K562 (cell line): ENCODE measurements around the gene C1GALT1C1. TPM values are rescaled to one million over a fixed set of nuclear protein-coding genes. Genes with fewer than 3 reads are reported as not detected.

ENCODE experiments used
- ATAC-seq: fragments of 200-7000 bp; cut with Tn5 transposase; 3 replicates; pipeline ENCODE4 v1.9.1; 2020; ENCODE audit warnings: moderate library complexity
- BruUV-seq: library from RNA; stranded (reverse); fragments of 400-500 nt; replicated peaks from 2 replicates; lab custom pipeline; 2021; lab: Mats Ljungman, UMichigan
- CTCF ChIA-PET: fragments of 300-600 bp; formaldehyde crosslinking; extraction: SDS; loops from one replicate; lab custom pipeline; 2021; ENCODE audit warnings: low intra/inter-chr PET ratio; lab: Yijun Ruan, JAX
- POLR2A ChIA-PET: fragments of 300-600, 350-650 bp; sonication (Branson Sonifier 250); formaldehyde crosslinking; extraction: SDS; loops from one replicate; lab custom pipeline; 2021; ENCODE audit warnings: antibody characterized with exemption, inconsistent platforms; lab: Yijun Ruan, JAX
- DNase-seq, 4 experiments: peaks; one replicate each; pipeline versions ENCODE4 v3.0.0 to v3.0.0-alpha.2; 2011 to 2018; ENCODE audit warnings: low spot score in 3 of 4, mixed read lengths in 3 of 4; ENCODE audit errors: extremely low read depth in 1 of 4
- FAIRE-seq: peaks from 2 replicates; lab custom pipeline; 2011; peaks lifted over from hg19 to GRCh38; lab: Jason Lieb, UNC
- H2AFZ ChIP-seq: 2 replicates; pipeline ENCODE4 v1.6.0; 2011; ENCODE audit warnings: low read depth, low read length, control low read depth, inconsistent platforms
- H3K27ac ChIP-seq: fragments of 200-600 bp; 3 replicates; pipeline ENCODE4 v1.8.0; 2011; ENCODE audit warnings: low read depth, mild to moderate bottlenecking, control low read depth, inconsistent platforms, low read length, moderate library complexity, mixed read lengths; ENCODE audit errors: extremely low read depth
- H3K27me3 ChIP-seq, 2 experiments: fragments of 300-600 bp in 1 of 2; 2 replicates in 1 of 2; 3 replicates in 1 of 2; pipeline versions ENCODE4 v1.6.0 to v1.8.0; 2011; ENCODE audit warnings: inconsistent platforms in 2 of 2, low read length in 2 of 2, mild to moderate bottlenecking in 1 of 2, mixed read lengths in 1 of 2, moderate library complexity in 1 of 2; ENCODE audit not compliant: control insufficient read depth in 2 of 2, insufficient read depth in 2 of 2
- H3K36me3 ChIP-seq: fragments of 300-600 bp; 3 replicates; pipeline ENCODE4 v1.8.0; 2011; ENCODE audit warnings: mild to moderate bottlenecking, low read length, inconsistent platforms; ENCODE audit not compliant: control insufficient read depth, insufficient read depth
- H3K4me1 ChIP-seq, 2 experiments: fragments of 200-600 bp in 1 of 2; replicated peaks in 1 of 2; 2 replicates in 1 of 2; 3 replicates in 1 of 2; pipeline versions ENCODE4 v1.5.1 to v1.8.0; 2011; ENCODE audit warnings: inconsistent platforms in 2 of 2, low read length in 2 of 2, mild to moderate bottlenecking in 1 of 2, mixed read lengths in 1 of 2, moderate library complexity in 1 of 2; ENCODE audit not compliant: control insufficient read depth in 2 of 2, insufficient read depth in 2 of 2
- H3K4me2 ChIP-seq: 2 replicates; pipeline ENCODE4 v1.6.1; 2011; ENCODE audit warnings: low read length, control low read depth, inconsistent platforms, mixed read lengths; ENCODE audit not compliant: insufficient read depth
- H3K4me3 ChIP-seq: fragments of 200-600 bp; sonication (generic), shearing (Covaris generic); 2 replicates; pipeline ENCODE4 v1.5.1; 2016; ENCODE audit warnings: control low read depth, inconsistent platforms
- H3K79me2 ChIP-seq: fragments of 200-600 bp; 3 replicates; pipeline ENCODE4 v1.8.0; 2011; ENCODE audit warnings: low read length, inconsistent platforms; ENCODE audit not compliant: control insufficient read depth, insufficient read depth
- H3K9ac ChIP-seq, 2 experiments: 2 replicates each; pipeline versions ENCODE4 v1.6.0 to v1.6.1; 2011; ENCODE audit warnings: low read depth in 2 of 2, low read length in 2 of 2, control low read depth in 1 of 2, inconsistent platforms in 1 of 2, mild to moderate bottlenecking in 1 of 2, mixed read lengths in 1 of 2; ENCODE audit not compliant: insufficient read depth in 1 of 2
- H3K9me1 ChIP-seq: one replicate; pipeline ENCODE4 v1.6.0; 2011; ENCODE audit warnings: inconsistent platforms, mild to moderate bottlenecking, low read length, moderate library complexity; ENCODE audit not compliant: control insufficient read depth, insufficient read depth
- H3K9me3 ChIP-seq: replicated peaks from 2 replicates; pipeline ENCODE4 v1.5.1; 2011; ENCODE audit warnings: low read depth, low read length, inconsistent platforms; ENCODE audit not compliant: control insufficient read depth, insufficient read depth
- H4K20me1 ChIP-seq: replicated peaks from 2 replicates; pipeline ENCODE4 v1.6.1; 2011; ENCODE audit warnings: low read length, inconsistent platforms, mixed read lengths; ENCODE audit not compliant: control insufficient read depth, insufficient read depth
- C11orf30 ChIP-seq: fragments of 450-650 bp; IDR thresholded peaks from 2 replicates; pipeline ENCODE4 v1.6.1; 2016; ENCODE audit warnings: low read depth, mild to moderate bottlenecking
- CCNT2 ChIP-seq: IDR thresholded peaks from 2 replicates; pipeline ENCODE4 v1.6.1; 2011; ENCODE audit warnings: borderline replicate concordance, low read depth, mild to moderate bottlenecking, moderate library complexity, mixed read lengths, low read length; ENCODE audit not compliant: insufficient read length; ENCODE audit errors: extremely low read depth
- GATAD2A ChIP-seq: fragments of 450-650 bp; IDR thresholded peaks from 2 replicates; pipeline ENCODE4 v1.6.1; 2017
- MCM7 ChIP-seq, 2 experiments: fragments of 450-650 bp; IDR thresholded peaks; 2 replicates each; pipeline ENCODE4 v1.6.1; 2016 to 2018
- NFRKB ChIP-seq: fragments of 450-650 bp; IDR thresholded peaks from 2 replicates; pipeline ENCODE4 v1.6.1; 2016; ENCODE audit warnings: low read depth
- NR2F6 ChIP-seq: fragments of 450-650 bp; formaldehyde crosslinking; IDR thresholded peaks from 2 replicates; pipeline ENCODE4 v1.4.0; 2020; ENCODE audit warnings: mild to moderate bottlenecking
- POLR3G ChIP-seq: IDR thresholded peaks from 2 replicates; pipeline ENCODE4 v1.6.1; 2011; ENCODE audit not compliant: insufficient read length, insufficient replicate concordance; ENCODE audit errors: extremely low read depth
- YBX1 ChIP-seq: fragments of 450-650 bp; IDR thresholded peaks from 2 replicates; pipeline ENCODE4 v1.7.1; 2016; ENCODE audit warnings: mild to moderate bottlenecking
- ZBTB17 ChIP-seq: fragments of 450-650 bp; formaldehyde crosslinking; IDR thresholded peaks from 2 replicates; pipeline ENCODE4 v1.4.0; 2020; ENCODE audit warnings: mild to moderate bottlenecking
- ZBTB40 ChIP-seq, 2 experiments: fragments of 450-650 bp in 1 of 2; sonication (generic) in 1 of 2; formaldehyde crosslinking in 1 of 2; IDR thresholded peaks; 2 replicates each; pipeline versions ENCODE4 v1.7.1 to v1.9.0; 2016 to 2022; ENCODE audit warnings: inconsistent platforms in 1 of 2, mild to moderate bottlenecking in 1 of 2, missing genetic modification reagents in 1 of 2
- ZNF146 ChIP-seq: IDR thresholded peaks from one replicate; pipeline ENCODE4 v1.6.1; 2018; ENCODE audit warnings: missing compliant biosample characterization; ENCODE audit not compliant: unreplicated experiment
- ZNF253 ChIP-seq: fragments of 250-450 bp; sonication (Bioruptor Pico); conservative IDR thresholded peaks from 2 replicates; pipeline ENCODE4 v1.6.1; 2021; ENCODE audit warnings: mild to moderate bottlenecking
- ZNF263 ChIP-seq: sonication (generic); formaldehyde crosslinking; IDR thresholded peaks from 2 replicates; pipeline ENCODE4 v1.8.0; 2022; ENCODE audit warnings: mild to moderate bottlenecking, missing genetic modification reagents, borderline replicate concordance
- in situ Hi-C: fragments of 300-500 bp; cut with MboI; formaldehyde crosslinking; loops from 4 replicates; pipeline ENCODE4 v1.15.0; 2018; ENCODE audit warnings: inconsistent platforms, mixed read lengths
- intact Hi-C: fragments of 100-400 bp; cut with micrococcal nuclease; formaldehyde crosslinking; loops from 2 replicates; pipeline ENCODE4 v1.14.2; 2022
- polyA plus RNA-seq, 8 experiments: library from polyadenylated mRNA; depleted of rRNA in 4 of 8; stranded (reverse) in 5 of 8; unstranded in 3 of 8; fragments of >200 nt; fragmentation: Nextera tagmentation in 2 of 8; fragmentation: Illumina TruSeq in 1 of 8; extraction: Ambion mirVana in 2 of 8; extraction: Trizol in 1 of 8; gene quantifications; 2 replicates each; pipeline versions ENCODE4 v1.2.1 to v1.2.3, GENCODE V29; 2011 to 2014; ENCODE audit warnings: inconsistent platforms in 1 of 8, missing spikeins in 1 of 8
- total RNA-seq, 7 experiments: library from RNA; depleted of rRNA in 6 of 7; stranded (reverse); fragments of >200 nt in 6 of 7; fragmentation: Illumina TruSeq in 2 of 7; extraction: Trizol in 2 of 7; gene quantifications; 2 replicates each; pipeline versions ENCODE4 v1.2.1 to v1.2.3, GENCODE V29; 2011 to 2021; ENCODE audit warnings: low replicate concordance in 1 of 7
- TF ChIP-seq, protein P1 (sequence below): fragments of 250-450 bp; sonication (Bioruptor Pico); IDR thresholded peaks from 2 replicates; pipeline ENCODE4 v1.8.0; 2021; ENCODE audit warnings: borderline replicate concordance, mild to moderate bottlenecking, moderate library complexity; ENCODE audit not compliant: poor library complexity, severe bottlenecking

C1GALT1C1 gene
- total and polyA plus RNA-seq, 9 of the 15 experiments (the other 6 are each of a cell fraction or from before 2014, with no cell fraction given): 9.6 to 49.4 (median 17.1) TPM

DNA sequence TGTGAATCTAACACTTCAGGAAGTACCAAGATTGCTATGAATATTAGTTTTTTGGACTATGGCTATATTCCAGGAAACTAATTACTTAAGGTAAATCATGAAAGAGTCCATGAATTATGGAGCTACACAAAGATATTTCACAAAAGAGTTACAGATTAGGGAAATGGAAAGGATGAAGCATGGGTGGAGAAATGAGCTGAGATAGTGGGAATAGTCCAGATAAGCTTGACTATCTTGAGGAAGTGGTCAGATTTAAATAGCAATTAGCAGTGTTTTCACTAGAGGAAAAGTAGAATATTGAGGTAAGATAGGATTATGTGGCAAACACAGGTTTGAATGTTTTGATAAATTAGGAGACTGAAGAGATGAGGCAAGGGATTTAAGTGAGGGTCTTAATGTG, 42.1 kb upstream of the C1GALT1C1 start:
- Histone ChIP-seq H3K27ac (no peak overlapping the region), H3K4me2 (no peak overlapping the region), H3K36me3 (no peaks in the 10 kb centered on the region), H3K79me2 (no peaks in the 10 kb centered on the region), H3K9me3 (no peaks in the 10 kb centered on the region), H3K27me3 (no peaks in the 10 kb centered on the region), H2AFZ (no peak overlapping the region), H3K9ac (no peak overlapping the region), H4K20me1 (no peaks in the 10 kb centered on the region; the same call in 1 of the 2 replicates), H3K9me1 (no peaks in the 10 kb centered on the region), H3K4me3 (no peak overlapping the region), H3K4me1 (no peaks in the 10 kb centered on the region)
- POLR2A ChIA-PET: no interaction called here
- no peak for DNase-seq
- TF ChIP-seq ZBTB40 (IDR thresholded peaks at IDR 0.05): no peak
- no peak for TF ChIP-seq ZBTB40 (CRISPR knock-in tag; IDR thresholded peaks at IDR 0.05)
- TF ChIP-seq YBX1: no peak
- no peak for TF ChIP-seq NR2F6 (CRISPR knock-in tag)
- no peak for TF ChIP-seq CCNT2
- TF ChIP-seq, protein P1, sequence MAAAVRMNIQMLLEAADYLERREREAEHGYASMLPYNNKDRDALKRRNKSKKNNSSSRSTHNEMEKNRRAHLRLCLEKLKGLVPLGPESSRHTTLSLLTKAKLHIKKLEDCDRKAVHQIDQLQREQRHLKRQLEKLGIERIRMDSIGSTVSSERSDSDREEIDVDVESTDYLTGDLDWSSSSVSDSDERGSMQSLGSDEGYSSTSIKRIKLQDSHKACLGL: no peak
- TF ChIP-seq ZNF146: no peak
- no peak for TF ChIP-seq POLR3G
- no peak for TF ChIP-seq ZBTB17 (CRISPR knock-in tag)
- no peak for TF ChIP-seq ZNF263 (CRISPR knock-in tag)
- TF ChIP-seq NFRKB: no peak
- TF ChIP-seq C11orf30: no peak
- TF ChIP-seq GATAD2A: no peak
- TF ChIP-seq MCM7 (IDR thresholded peaks at IDR 0.05): no peak
- TF ChIP-seq ZNF253 (CRISPR knock-in tag): no peak
- in situ Hi-C loops: no loop called here
- BruUV-seq: no TSS peak
- ATAC-seq: no peak
- no peak for FAIRE-seq
- intact Hi-C loops: no loop called here
- CTCF ChIA-PET: no interaction called here
